HG03439 (cell line): Measurements from ENCODE around the gene HK3.

Experiments
- ATAC-seq: cut with Tn5 transposase; IDR thresholded peaks from one replicate; pipeline ENCODE4 v1.9.1; 2021; ENCODE audit warnings: mild to moderate bottlenecking, moderate library complexity; ENCODE audit not compliant: unreplicated experiment

HK3 gene

DNA sequence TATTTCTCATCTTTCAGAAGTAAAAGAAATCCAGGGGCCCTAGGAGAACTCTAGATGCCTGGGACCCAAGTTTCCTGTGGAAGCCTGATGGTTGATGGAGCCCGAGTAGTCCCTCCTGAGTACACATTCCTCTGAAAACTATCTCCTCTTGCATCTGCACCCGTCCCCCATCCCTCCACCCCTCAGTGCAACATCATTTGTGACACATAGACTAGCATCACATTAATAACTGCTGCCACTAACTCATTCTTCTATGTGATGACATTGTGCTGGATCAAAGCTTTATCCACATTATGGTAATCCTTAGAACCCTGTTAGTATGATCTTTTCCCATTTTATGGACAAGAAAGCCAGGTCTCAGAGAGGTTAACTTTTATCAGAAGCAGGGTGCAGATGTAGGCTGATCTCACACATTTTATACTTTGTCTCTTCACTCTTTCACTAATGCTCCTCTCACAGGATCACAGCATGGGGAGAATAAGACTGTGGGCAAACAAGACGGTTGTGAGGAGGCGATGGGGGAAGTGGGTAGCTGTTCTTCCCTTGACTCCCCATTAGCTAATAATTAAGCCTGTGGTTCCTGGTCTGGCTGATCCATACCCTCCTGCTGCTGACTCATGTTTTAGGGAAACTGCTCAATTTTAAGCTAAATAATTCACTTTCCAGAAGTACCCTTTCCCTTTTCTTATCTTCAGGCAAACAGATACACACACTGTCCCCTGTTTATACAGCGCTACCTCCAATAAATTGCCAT is 3.9 kb upstream of the HK3 start:
- no peak for ATAC-seq

DNA sequence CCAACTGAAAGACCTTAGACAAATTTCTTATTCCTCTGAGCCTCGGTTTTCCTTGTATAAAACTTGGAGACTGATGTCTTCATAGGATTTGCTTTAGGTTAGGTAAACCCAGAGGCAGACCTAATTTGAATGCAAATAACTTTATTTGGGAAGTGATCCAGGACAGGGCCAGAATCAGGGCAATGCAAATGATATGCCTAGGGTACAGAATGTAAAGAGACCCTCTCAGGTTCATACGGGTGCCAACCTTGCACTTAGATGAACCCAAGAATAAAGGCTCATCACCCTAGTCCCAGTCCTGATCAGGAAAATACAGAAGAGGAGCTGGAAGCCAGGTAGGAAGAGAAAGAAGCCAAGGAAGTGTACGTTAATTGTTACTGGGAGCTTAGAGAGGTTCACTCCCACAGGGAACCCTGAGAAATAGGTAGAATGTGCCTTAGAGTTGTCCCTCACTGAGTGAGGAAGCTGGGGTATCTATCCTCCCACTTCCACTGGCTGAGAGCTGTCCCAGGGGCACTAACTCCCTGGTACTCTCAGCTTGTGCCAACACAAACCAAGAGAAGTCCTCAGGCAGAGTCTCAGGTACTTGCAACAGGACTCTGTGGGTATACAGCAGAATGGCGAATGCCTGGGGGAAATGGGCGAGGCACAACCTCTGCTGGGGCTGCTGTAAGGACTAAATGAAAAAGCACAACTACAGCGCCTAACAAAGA is 3.1 kb upstream of the HK3 start:
- no peak for ATAC-seq

DNA sequence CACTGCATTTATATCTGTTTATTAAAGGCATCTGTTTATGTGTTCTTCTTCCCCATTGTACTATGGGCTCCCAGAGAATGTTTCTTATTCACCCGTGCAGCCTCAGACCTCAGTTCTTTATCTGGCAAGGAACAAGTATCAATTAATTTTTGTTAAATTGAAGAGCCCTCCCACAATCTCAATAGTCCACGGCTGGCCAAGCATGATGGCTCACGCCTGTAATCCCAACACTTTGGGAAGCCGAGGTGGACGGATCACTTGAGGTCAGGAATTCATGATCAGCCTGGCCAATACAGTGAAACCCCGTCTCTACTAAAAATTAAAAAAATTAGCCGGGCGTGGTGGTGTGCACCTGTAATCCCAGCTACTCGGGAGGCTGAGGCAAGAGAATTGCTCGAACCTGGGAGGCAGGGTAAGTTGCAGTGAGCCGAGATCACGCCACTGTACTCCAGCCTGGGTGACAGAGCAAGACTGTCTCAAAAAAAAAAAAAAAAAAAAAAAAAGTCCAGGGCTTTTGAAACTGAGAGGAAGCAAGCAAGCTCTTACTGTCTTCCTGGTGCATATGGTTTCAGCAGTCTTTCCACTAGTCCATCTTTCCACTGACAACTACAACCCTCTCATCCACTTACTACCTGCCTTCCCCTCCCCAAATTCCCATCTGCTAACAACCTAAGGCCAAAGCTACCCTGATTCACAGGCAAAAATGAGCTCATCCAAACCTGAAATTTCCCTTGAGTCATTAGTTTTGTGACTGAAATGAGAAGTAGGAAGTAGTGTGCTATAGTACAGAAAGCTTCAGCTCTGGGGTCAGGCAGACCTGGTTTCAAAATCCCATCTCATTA is 2.3 kb upstream of the HK3 start:
- no peak for ATAC-seq

DNA sequence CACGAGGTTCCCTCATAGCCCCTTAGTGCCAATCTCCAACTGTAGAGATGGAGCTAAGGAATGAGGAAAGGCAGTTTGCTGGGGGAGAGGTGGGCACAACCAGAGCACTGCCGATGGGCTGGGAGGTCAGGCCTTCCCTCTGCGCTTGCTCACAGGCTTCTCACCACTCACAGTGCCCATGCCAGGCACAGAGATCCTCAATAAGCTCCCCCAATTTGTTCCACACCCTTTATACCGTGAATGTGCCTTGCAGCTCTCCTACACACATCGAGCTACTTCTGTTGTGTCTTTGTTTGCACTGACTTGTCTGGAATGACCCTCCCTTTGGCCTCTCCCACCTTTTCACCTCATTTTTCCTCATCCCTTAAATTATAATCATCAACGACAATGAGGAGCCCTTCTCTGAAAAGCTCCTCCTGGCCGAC is 1.6 kb upstream of the HK3 start:
- no peak for ATAC-seq

DNA sequence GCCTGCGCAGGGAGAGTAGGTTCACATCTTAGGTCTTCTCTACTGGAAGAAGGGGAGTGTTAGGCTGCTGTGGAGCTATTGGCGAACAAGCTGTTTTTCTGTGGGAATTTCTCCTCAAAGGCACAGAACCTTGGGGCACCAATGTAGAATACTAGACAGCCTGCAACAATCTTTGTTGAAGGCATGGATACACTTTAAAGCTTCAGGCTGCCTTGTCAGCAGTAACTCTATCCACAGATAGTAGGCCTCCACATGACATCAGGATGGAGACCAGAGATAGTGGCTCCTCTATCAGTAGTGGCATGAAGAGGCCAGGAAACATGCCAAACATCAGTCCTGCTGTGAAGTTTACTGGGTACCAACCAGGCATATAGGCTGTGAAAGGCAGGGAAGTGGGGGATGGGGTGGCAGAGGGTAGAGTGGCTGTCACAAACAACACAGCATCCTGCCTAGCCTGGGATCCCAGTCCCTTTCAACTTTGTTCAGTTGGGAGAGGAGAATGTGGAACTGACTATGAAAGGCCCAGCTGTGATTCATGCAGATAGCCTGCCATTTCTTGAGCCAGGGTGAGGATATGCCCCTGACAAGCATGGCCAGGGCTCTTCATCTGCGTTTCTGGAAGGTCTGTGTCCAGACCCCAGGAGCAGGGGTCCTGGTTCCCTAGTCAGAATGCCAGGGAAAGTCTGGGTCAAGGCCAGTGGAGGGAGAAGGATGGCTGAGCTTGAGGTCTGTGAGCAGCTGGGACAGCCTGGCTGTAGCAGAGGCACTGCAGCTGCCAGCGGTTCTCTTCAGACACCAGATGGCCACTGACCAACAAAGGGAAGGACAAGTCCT is 1.0 kb upstream of the HK3 start:
- no peak for ATAC-seq

DNA sequence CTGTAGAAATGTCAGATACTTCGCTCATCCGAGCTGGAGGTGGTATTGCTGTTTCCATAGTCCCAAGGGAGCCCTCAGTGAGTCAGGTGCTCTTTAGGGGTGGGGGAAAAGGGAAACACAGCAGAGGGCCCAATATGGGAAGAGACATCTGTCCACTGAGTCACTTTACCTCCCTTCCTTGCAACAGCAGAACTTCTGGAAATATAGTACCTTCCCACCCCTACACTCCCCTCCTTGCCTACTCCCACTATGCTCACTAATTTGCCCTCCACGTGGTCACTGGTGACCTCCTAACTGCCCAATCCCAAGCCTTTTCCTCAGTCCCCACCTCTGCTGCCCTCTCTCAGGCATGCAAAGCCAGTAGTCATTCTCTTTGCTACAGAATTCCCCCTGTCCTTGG is 1.9 kb downstream of the HK3 start:
- no peak for ATAC-seq

DNA sequence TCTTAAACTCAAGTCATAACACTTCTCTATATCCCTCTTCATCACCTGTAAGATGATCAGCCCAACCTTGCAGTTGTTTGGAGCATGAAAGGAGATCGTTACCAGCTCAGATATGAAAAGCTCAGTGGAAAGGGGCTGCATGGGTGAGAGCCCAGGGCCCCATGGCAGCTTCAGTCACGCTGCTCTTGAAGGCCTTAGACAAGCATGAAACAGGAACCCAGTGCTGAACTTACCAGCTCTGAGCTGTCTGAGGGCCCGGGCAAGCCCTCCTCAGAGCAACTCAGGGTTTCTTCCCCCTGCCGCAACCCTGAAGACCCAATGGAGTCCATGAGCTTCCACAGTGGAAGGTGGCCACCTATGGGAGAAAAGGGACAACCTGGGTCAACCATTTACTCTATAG is 3.3 kb downstream of the HK3 start:
- no peak for ATAC-seq

DNA sequence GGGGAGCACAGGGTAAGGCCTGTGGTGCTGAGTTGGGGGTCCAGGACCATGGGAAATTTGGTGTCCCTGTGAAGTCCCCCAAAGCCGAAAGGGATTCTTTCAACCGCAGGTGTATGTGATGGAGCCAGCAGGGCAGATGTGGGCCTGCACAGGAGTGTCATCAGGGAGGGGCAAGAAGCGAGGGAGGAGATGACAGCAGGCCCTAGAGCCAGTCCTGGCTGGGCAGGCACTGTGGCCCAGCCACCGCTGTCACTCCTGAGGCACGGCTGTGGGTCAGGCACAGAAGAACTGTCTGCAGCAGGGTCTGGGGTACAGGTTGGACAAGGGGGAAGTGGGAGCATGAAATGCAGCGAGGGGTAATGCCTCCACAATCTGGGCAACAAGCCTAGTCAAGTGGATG is 4.8 kb downstream of the HK3 start:
- no peak for ATAC-seq

DNA sequence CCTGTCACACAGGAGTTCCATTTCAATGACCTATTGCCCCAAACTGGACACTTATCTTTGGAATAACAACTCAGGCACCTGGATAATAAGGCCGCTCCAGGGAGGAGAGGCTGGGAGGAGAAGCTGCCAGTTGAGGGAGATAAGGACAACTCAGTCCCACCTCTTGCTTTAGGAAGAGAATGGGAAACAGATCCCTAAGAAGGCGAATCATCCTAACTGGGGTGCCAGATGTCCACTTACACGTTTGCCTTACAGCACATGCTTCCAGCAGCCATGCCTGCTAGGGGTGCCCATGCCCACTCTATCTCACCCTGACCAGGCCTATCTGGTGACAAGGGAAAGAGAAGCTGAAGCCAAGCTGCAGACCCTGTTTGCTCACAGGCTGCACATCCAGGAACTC is 6.5 kb downstream of the HK3 start:
- no peak for ATAC-seq

DNA sequence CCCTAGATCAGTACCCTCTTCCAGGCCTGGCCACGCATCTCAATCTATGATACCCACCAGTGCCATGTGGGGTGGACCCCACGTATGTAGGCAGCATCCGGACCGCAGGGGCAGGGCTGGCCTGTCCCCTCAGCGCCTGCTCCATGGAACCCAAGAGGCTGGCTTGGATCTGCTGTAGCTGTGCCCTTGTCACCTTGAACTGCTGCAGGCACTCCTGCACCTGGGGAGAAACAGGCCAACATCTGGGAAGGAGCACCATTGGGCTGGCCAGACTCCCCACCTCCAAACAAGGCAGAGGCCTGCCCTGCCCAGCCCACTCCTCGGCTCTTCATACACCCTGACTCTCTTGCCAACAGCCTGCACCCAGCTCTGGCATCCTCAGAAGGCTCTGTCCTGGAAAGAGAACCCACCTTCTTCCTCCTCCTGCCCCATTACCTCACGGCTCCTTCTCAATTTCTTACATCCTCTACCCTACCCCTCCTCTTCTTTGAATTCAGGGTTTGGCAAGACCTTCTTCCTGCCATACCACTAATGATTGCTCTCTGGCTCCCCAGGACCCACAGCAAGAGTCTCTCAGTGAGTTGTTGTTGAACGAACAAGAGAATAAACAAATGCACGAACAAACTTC is 7.7 kb downstream of the HK3 start:
- no peak for ATAC-seq

DNA sequence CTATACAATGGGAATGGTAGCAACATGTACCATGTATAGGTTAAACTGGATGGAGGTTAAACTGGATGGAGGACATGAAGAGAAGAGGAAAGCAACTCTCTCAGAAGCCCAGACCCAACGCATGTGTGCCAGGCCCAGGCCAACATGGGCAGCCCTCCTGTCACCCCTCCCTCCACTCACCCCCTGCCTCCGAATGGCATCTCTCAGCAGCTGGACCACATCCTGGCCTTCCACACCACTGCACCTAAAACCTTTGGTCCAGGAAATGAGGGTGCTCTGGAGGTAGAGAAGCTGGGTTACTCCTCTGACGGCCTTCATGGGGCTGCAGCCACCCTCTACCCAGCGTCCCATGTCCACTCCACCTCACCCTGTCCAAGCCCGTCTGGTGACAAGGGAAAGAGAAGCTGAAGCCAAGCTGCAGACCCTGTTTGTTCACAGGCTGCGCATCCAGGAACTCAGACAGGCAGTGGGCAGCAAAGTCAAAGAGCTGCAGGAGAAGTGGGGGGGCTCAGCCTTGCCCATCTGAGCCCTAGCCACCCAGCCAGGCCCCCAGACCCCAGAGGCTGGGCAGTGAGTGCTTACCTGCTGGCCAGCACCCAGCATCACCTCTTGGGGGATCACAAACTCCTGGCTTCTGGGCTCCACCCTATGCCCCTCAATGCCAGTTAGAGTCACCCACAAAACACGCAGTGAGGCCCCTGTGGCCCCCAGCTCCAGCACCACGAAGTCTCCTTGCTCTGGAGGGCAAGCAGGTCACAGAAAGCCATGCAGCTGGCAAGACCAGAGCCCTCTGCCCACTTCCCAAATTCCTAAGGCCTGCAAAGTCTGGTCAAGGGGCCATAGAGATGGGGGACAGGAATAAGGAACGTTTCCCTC is 8.5 kb downstream of the HK3 start:
- no peak for ATAC-seq

DNA sequence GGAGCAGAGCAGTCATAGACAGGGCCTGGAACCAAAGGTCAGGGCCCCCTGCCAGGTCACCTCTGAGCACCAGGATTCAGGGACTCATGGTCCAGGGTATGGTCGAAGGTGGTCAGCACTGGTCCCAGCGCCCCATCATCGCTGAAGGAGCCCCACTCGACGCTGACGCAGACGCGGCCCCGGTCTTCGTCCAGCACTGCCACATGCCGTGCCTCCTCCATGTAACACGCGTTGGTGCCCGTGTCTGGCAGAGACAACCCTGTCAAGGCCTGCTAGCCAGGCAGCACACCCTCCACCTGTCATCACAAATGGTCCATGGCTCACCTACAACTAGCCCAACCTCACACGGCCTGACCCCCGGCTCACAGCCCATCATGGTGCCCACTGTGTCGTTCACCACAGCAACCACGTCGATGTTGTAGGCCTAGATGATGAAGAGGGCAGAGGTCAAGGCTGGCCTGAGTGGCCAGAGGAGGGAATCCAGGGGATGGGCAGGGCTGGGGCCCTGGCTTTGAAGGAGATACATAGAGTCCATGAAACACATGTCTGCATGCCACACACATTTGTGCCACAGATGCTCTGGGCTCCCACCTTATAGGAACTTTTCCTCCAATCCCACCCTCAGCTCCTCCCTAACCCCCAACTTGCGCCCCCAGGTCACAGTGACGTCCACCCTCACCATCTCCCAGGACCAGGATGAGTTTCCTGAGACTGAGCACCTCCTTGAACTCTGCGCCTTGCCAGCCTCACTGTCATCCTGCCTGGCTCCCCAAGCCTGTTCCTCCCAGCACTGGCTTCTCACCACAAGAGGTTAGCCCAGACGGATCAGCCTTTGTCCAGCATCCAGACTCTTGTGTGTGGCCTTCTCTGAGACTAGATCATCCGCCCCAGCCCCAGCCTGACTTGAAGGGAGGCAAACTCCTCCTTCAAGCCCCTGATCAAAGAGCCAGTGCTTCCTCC is 9.5 kb downstream of the HK3 start:
- ATAC-seq: no peak

DNA sequence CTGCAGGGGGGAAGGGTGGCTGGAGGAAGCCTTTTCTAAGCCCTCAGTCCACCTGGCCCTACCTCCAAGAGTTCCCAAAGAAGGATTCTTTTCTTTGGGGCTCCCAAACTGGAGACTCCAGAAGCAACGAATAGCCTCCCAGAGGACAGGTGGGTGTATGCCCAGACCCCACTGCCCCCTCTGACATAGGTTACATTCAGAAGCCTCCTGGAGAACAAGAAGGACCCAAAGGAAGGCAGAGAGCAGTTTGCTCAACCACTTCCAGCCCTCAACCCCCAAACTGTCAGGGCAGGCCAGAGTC is 10.3 kb downstream of the HK3 start:
- ATAC-seq: no peak

DNA sequence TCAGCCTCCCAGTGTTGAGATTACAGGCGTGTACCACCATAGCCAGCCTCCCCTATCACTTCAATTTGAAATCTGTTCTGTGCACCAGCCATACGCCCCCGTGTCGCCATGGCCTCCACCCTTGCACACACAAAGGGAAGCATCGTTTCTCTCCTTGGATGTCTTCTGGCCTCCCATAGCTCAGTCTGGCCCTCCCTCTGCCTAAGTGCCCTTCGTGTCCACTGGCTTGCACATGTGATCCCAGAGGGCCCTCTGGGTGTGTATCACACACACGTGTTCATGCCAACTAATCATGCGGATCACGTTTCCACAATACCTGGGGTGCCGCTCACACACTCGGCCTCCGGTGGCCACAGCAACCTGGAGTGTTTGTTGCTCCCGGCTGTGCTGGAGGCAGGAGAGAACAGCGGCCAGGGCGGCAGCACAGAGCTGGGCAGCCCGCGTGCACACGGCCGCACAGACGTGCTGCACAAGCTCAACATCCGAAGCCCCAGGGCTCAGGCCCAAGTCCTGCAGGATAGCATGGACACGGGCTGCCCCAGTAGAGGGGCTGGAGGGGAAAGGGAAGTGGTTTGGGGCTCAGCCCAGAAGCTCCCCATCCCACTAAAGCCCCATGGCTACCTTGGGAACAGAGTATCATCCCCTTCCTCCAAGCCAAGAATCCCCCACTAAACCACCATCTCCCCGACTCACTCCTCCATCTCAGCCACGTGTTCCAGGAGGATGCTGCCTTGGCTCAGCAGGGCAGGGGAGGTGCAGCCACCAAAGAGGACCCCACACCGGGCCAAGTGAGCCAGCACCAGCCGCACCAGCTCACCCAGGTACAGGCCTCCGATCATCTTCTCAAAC is 10.9 kb downstream of the HK3 start:
- no peak for ATAC-seq

DNA sequence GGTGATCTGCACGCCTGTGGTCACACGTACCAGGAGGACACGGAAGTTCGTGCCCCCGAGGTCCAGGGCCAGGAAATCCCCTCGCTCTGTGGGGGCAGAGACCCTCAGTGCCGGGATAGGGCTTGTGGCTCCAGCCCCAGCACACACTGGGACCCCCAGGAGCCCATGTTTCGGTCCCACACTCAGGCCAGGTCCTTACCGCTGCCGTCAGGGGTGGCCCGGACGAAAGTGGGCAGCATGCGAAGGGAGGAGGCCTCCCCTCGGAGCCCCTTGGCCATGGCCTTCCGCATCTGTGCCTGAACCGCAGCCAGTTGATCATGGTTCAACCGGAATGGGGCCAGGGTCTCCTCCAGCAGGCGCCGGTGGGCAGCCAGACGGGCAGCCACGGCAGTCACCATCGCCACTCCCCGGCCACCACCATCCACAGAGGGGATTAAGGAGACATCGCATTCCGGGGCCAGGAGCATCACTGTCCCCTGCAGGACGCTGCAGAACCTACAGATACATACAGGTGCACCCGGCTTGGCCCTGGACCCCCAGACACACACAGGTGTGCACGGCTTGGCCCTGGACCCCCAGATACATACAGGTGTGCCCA is 11.8 kb downstream of the HK3 start:
- no peak for ATAC-seq

DNA sequence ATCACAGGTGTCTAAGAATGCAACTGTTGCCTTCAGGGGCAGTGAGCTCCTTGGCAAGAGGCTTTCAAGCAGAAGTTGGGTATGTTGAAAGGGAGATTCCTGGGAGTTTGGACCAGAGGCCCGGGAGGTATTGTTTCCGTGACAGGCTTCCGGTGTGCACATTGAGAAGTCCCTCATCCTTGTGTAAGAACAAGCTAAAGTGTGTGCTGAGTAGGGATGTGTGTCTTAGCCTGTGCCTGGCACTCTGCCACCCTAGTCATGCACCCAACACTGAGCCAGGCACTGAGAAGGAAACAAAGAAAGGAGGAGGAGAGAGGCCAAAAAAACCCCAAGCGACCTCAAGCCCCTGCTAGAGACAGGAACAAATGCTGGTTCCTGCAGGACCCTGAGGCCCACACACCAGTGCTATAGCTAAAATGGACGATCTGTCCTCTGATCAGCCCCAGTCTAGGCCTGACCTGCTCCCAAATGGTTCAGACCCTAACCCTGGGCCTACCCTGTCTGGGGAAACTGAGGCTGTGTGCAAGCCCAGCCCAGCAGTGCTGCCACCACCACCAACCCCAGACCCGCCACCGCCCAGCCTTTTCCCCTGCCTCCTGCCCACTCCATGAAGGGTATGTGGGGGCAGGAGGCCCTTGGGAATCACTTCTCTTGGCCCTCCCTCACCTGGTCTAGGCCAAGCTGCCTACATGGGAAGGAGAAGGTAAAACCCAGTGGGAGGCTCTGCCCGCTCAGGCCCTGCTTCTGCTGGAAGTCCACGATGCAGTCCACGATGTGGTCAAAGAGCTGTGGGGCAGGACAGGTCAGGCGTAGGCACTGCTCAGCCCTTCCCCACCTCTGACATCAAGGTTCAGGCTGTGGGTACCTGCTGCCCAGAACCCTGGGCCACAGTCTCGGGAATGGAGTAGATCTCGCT is 12.6 kb downstream of the HK3 start:
- ATAC-seq: no peak
